Neural progenitor cell (in vitro differentiated cells): ENCODE results near the gene MMP21.

Experiments
- CTCF ChIP-seq: fragments of 200-600 bp; sonication (generic); IDR thresholded peaks from 2 replicates; pipeline ENCODE4 v1.5.1; 2017; ENCODE audit warnings: antibody characterized with exemption, mild to moderate bottlenecking
- EZH2 ChIP-seq: fragments of 200-600 bp; sonication (generic); IDR thresholded peaks from 2 replicates; pipeline ENCODE4 v1.6.1; 2017; ENCODE audit warnings: antibody characterized with exemption, mild to moderate bottlenecking, moderate library complexity

DNA sequence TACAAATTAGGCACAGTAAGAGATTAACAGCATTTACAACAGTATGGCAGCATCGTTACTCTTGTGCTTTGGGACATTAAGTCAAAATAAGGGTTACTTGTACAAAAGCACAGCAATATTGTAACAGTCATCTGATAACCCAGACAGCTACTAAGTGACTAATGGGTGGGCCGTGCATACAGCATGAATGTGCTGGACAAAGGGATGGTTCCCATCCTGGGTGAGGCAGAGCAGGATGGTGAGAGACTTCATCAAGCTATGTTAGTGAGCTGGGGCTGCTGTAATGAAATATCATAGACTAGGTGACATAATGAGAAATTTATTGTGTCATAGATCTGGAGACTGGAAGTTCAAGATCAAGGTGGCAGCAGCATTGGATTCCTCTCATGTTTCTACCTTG lies 30.7 kb downstream of the MMP21 start:
- TF ChIP-seq CTCF = no peak
- TF ChIP-seq EZH2 = no peak
